ENCODE measurements around the gene RPL22.

Gene RPL22

GRCh38 chr1:6143395-6143794 lies 56.0 kb downstream of the RPL22 start:
- Mint-ChIP-seq H3K27me3 (ENCODE audit: low read depth) (peaks cover 28% of the 10 kb centered on the region), H3K9me3 (no peaks in the 10 kb centered on the region), H3K4me3 (no peak overlapping the region), H3K27ac (no peak overlapping the region), H3K4me1 (peaks cover 13% of the 10 kb centered on the region), H3K36me3 (ENCODE audit: low read depth) (no peaks in the 10 kb centered on the region)
- no peak for TF ChIP-seq CTCF (IDR thresholded peaks at IDR 0.05; ENCODE audit: unreplicated experiment in 3 of 3)

GRCh38 chr1:6142734-6143133 lies 56.7 kb downstream of the RPL22 start:
- TF ChIP-seq CTCF (IDR thresholded peaks at IDR 0.05; ENCODE audit: unreplicated experiment in 3 of 3) = no peak
- Mint-ChIP-seq H3K4me3 (no peak overlapping the region), H3K27me3 (ENCODE audit: low read depth) (peaks cover 22% of the 10 kb centered on the region), H3K9me3 (no peaks in the 10 kb centered on the region), H3K27ac (no peak overlapping the region), H3K36me3 (ENCODE audit: low read depth) (no peaks in the 10 kb centered on the region), H3K4me1 (peaks cover 10% of the 10 kb centered on the region)

GRCh38 chr1:6142036-6142621 lies 57.3 kb downstream of the RPL22 start:
- Mint-ChIP-seq H3K4me1 (peaks cover 10% of the 10 kb centered on the region), H3K27me3 (ENCODE audit: low read depth) (peaks cover 24% of the 10 kb centered on the region), H3K4me3 (no peak overlapping the region), H3K27ac (no peak overlapping the region), H3K36me3 (ENCODE audit: low read depth) (no peaks in the 10 kb centered on the region), H3K9me3 (no peaks in the 10 kb centered on the region)
- no peak for TF ChIP-seq CTCF (IDR thresholded peaks at IDR 0.05; ENCODE audit: unreplicated experiment in 3 of 3)

- H3K27me3 Mint-ChIP-seq (ENCODE audit: low read depth) = peaks cover 20% of the 10 kb centered on the region
- no peaks in the 10 kb centered on the region for H3K9me3 Mint-ChIP-seq
- H3K27ac Mint-ChIP-seq = no peak overlapping the region
- no peak for TF ChIP-seq CTCF (IDR thresholded peaks at IDR 0.05; ENCODE audit: unreplicated experiment in 3 of 3)
- no peaks in the 10 kb centered on the region for H3K36me3 Mint-ChIP-seq (ENCODE audit: low read depth)
- peaks cover 10% of the 10 kb centered on the region for H3K4me1 Mint-ChIP-seq
- H3K4me3 Mint-ChIP-seq = no peak overlapping the region
These were observed 57.8 kb downstream of the RPL22 start for GRCh38 chr1:6141592-6141991.

GRCh38 chr1:6140413-6140812 lies 59.0 kb downstream of the RPL22 start:
- H3K9me3 Mint-ChIP-seq = no peaks in the 10 kb centered on the region
- H3K4me1 Mint-ChIP-seq = peaks cover 6% of the 10 kb centered on the region
- H3K36me3 Mint-ChIP-seq (ENCODE audit: low read depth) = no peaks in the 10 kb centered on the region
- no peak for TF ChIP-seq CTCF (IDR thresholded peaks at IDR 0.05; ENCODE audit: unreplicated experiment in 3 of 3)
- H3K4me3 Mint-ChIP-seq = no peak overlapping the region
- peaks cover 13% of the 10 kb centered on the region for H3K27me3 Mint-ChIP-seq (ENCODE audit: low read depth)
- H3K27ac Mint-ChIP-seq = no peak overlapping the region

- Mint-ChIP-seq H3K36me3 (ENCODE audit: low read depth) (no peaks in the 10 kb centered on the region), H3K27me3 (ENCODE audit: low read depth) (peaks cover 9% of the 10 kb centered on the region), H3K9me3 (peaks cover 2% of the 10 kb centered on the region)
These were observed 61.6 kb downstream of the RPL22 start for GRCh38 chr1:6137758-6138157.

More at GRCh38 chr1:6137758-6138157, 61.6 kb downstream of the RPL22 start:
- Mint-ChIP-seq H3K4me3 (no peak overlapping the region), H3K27ac (no peak overlapping the region), H3K4me1 (no peaks in the 10 kb centered on the region)
- no peak for TF ChIP-seq CTCF (IDR thresholded peaks at IDR 0.05; ENCODE audit: unreplicated experiment in 3 of 3)

Measured in nephron (organoid).